ENCODE data around the gene KIF17.

The KIF17 gene

GRCh38 chr1:20616847-20617487 is 100.8 kb downstream of the KIF17 start:
- DNase-seq: no peak

- DNase-seq: no peak
Observed at GRCh38 chr1:20615946-20616846, 101.6 kb downstream of the KIF17 start.

- DNase-seq: no peak
Observed at GRCh38 chr1:20614131-20614579, 103.7 kb downstream of the KIF17 start.

Measured in inflammatory macrophage treated with lipopolysaccharide for 1 hour (primary cell).